HG03457 (cell line): ENCODE results near the gene DNAH8.
"Not testable (repeated sequence)": the region's sequence is repeated elsewhere in the genome, so short reads cannot be mapped to it uniquely, and the experiment has no call there.

Experiments used
- ATAC-seq: cut with Tn5 transposase; IDR thresholded peaks from one replicate; pipeline ENCODE4 v1.9.1; 2021; ENCODE audit warnings: moderate number of reproducible peaks; ENCODE audit not compliant: unreplicated experiment

DNAH8 gene

GRCh38 chr6:38836585-38836984 lies 121.5 kb downstream of the DNAH8 start:
- no peak for ATAC-seq

GRCh38 chr6:38837101-38837500 lies 122.0 kb downstream of the DNAH8 start:
- ATAC-seq = no peak

GRCh38 chr6:38843798-38844197 lies 128.7 kb downstream of the DNAH8 start:
- ATAC-seq = no peak

GRCh38 chr6:38845931-38846330 lies 130.8 kb downstream of the DNAH8 start:
- ATAC-seq = no peak

- no peak for ATAC-seq
These were observed 131.2 kb downstream of the DNAH8 start for GRCh38 chr6:38846361-38846760.

GRCh38 chr6:38846844-38847243 lies 131.7 kb downstream of the DNAH8 start:
- ATAC-seq = no peak

- no peak for ATAC-seq
These were observed 132.4 kb downstream of the DNAH8 start for GRCh38 chr6:38847497-38847896.

GRCh38 chr6:38848760-38849159 lies 133.6 kb downstream of the DNAH8 start:
- no peak for ATAC-seq

- ATAC-seq = no peak
These were observed 137.1 kb downstream of the DNAH8 start for GRCh38 chr6:38852215-38852614.

- ATAC-seq = no peak
These were observed 138.1 kb downstream of the DNAH8 start for GRCh38 chr6:38853236-38853635.

GRCh38 chr6:38856492-38856891 lies 141.4 kb downstream of the DNAH8 start:
- ATAC-seq = no peak

GRCh38 chr6:38857815-38858214 lies 142.7 kb downstream of the DNAH8 start:
- ATAC-seq = no peak

GRCh38 chr6:38860041-38860440 lies 144.9 kb downstream of the DNAH8 start:
- no peak for ATAC-seq

- no peak for ATAC-seq
These were observed 146.9 kb downstream of the DNAH8 start for GRCh38 chr6:38861926-38862401.

GRCh38 chr6:38865521-38866174 lies 150.5 kb downstream of the DNAH8 start:
- ATAC-seq = no peak

- ATAC-seq = no peak
These were observed 152.6 kb downstream of the DNAH8 start for GRCh38 chr6:38867726-38868125.

GRCh38 chr6:38871741-38872568 lies 156.8 kb downstream of the DNAH8 start:
- no peak for ATAC-seq

GRCh38 chr6:38873001-38873400 lies 157.9 kb downstream of the DNAH8 start:
- no peak for ATAC-seq

- ATAC-seq = not testable (repeated sequence)
These were observed 158.7 kb downstream of the DNAH8 start for GRCh38 chr6:38873816-38874215.

GRCh38 chr6:38876475-38876874 lies 161.4 kb downstream of the DNAH8 start:
- no peak for ATAC-seq

- no peak for ATAC-seq
These were observed 162.6 kb downstream of the DNAH8 start for GRCh38 chr6:38877721-38878120.

- ATAC-seq = no peak
These were observed 167.0 kb downstream of the DNAH8 start for GRCh38 chr6:38882157-38882556.
